WTC11 (cell line): ENCODE data around the gene COL5A1.

ENCODE experiments used
- ATF2 ChIP-seq: sonication (generic); formaldehyde crosslinking; IDR thresholded peaks from 2 replicates; pipeline ENCODE4 v1.8.1; 2022; ENCODE audit warnings: low read depth, missing genetic modification reagents, borderline replicate concordance
- ELF4 ChIP-seq: sonication (generic); formaldehyde crosslinking; IDR thresholded peaks from 2 replicates; pipeline ENCODE4 v1.8.1; 2022; ENCODE audit warnings: low read depth, mild to moderate bottlenecking, moderate library complexity, missing genetic modification reagents
- ETV6 ChIP-seq: sonication (generic); formaldehyde crosslinking; IDR thresholded peaks from 2 replicates; pipeline ENCODE4 v1.8.1; 2022; ENCODE audit warnings: mild to moderate bottlenecking, missing genetic modification reagents
- NFYB ChIP-seq: sonication (generic); formaldehyde crosslinking; conservative IDR thresholded peaks from 2 replicates; pipeline ENCODE4 v1.8.0; 2022; ENCODE audit warnings: low read depth, missing genetic modification reagents
- TEAD1 ChIP-seq: sonication (generic); formaldehyde crosslinking; IDR thresholded peaks from 2 replicates; pipeline ENCODE4 v1.8.0; 2022; ENCODE audit warnings: mild to moderate bottlenecking, missing genetic modification reagents
- ZNF263 ChIP-seq: sonication (generic); formaldehyde crosslinking; IDR thresholded peaks from 2 replicates; pipeline ENCODE4 v1.8.1; 2022; ENCODE audit warnings: low read depth, mild to moderate bottlenecking, moderate library complexity, missing genetic modification reagents
- TF ChIP-seq, protein P1 (sequence below): fragments of 250-450 bp; sonication (Bioruptor Pico); IDR thresholded peaks from 2 replicates; pipeline ENCODE4 v2.1.2; 2022; ENCODE audit warnings: mild to moderate bottlenecking, moderate library complexity
- TF ChIP-seq, protein P2 (sequence below): fragments of 200-600 bp; IDR thresholded peaks from 2 replicates; pipeline ENCODE4 v1.8.0; 2022; ENCODE audit warnings: antibody characterized with exemption

- TF ChIP-seq, protein P1, sequence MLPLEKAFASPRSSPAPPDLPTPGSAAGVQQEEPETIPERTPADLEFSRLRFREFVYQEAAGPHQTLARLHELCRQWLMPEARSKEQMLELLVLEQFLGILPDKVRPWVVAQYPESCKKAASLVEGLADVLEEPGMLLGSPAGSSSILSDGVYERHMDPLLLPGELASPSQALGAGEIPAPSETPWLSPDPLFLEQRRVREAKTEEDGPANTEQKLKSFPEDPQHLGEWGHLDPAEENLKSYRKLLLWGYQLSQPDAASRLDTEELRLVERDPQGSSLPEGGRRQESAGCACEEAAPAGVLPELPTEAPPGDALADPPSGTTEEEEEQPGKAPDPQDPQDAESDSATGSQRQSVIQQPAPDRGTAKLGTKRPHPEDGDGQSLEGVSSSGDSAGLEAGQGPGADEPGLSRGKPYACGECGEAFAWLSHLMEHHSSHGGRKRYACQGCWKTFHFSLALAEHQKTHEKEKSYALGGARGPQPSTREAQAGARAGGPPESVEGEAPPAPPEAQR (CRISPR knock-in tag), result no peak
- no peak for TF ChIP-seq NFYB
- no peak for TF ChIP-seq ETV6
- TF ChIP-seq, protein P2, sequence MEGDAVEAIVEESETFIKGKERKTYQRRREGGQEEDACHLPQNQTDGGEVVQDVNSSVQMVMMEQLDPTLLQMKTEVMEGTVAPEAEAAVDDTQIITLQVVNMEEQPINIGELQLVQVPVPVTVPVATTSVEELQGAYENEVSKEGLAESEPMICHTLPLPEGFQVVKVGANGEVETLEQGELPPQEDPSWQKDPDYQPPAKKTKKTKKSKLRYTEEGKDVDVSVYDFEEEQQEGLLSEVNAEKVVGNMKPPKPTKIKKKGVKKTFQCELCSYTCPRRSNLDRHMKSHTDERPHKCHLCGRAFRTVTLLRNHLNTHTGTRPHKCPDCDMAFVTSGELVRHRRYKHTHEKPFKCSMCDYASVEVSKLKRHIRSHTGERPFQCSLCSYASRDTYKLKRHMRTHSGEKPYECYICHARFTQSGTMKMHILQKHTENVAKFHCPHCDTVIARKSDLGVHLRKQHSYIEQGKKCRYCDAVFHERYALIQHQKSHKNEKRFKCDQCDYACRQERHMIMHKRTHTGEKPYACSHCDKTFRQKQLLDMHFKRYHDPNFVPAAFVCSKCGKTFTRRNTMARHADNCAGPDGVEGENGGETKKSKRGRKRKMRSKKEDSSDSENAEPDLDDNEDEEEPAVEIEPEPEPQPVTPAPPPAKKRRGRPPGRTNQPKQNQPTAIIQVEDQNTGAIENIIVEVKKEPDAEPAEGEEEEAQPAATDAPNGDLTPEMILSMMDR, result no peak
- TF ChIP-seq TEAD1 (CRISPR knock-in tag), result no peak
- no peak for TF ChIP-seq ATF2
- no peak for TF ChIP-seq ELF4 (CRISPR knock-in tag)
- no peak for TF ChIP-seq ZNF263 (CRISPR knock-in tag)
These were observed 33.6 kb upstream of the COL5A1 start for GRCh38 chr9:134607971-134608370.
